Activated T-helper 1 cell treated with anti-CD3 and anti-CD28 coated beads, Interleukin-2, amount 50 U/mL, for 16 hours (primary cell): ENCODE results near the gene TRMT2A.
A peak's percentile ranks its signal among the peaks of the same experiment; 100 is the strongest.

Source experiments
- DNase-seq, 2 donors: peaks; one replicate each; pipeline ENCODE4 v3.0.0-alpha.2; 2020; ENCODE audit warnings: low read depth in 1 of 2, low spot score in 1 of 2

The TRMT2A gene

DNA sequence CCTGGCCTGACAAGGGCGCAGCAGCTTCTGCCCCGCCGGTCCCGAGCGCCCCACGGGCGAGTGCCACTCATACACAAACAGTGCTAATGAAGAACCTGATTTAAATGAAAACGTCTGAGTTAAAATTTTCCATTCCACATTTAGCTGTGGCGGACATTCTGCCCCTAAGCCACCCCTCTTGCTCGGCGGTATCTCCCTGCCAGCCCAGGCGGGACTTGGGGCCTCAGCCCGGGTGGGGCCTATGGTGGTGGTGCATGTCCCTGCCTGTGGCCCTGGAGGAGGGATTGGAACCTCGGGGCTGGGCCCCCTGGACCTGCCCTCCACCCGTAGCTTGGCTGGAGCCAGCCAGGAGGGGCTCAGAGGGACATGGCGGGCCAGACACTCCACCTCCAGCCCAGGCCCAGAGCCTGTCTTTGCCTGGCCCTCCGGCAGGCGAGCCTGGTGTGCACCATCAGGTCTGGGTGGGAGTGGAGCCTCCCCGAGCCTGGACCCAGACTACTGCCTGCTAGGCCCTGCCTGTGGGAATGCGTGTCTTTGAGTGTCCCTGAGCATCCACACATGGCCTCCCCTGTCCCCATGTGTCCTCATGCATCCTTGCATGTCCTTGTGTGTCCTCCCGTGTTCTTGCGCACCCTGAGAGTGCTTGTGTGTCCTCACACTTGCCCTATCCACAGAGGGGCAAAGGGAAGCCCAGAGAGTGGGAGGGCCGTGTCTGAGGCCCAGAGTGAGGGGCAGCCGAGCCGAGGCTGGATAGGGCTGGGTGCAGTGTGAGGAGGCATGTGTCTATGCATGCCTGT lies 19.0 kb upstream of the TRMT2A start:
- no peak for DNase-seq

DNA sequence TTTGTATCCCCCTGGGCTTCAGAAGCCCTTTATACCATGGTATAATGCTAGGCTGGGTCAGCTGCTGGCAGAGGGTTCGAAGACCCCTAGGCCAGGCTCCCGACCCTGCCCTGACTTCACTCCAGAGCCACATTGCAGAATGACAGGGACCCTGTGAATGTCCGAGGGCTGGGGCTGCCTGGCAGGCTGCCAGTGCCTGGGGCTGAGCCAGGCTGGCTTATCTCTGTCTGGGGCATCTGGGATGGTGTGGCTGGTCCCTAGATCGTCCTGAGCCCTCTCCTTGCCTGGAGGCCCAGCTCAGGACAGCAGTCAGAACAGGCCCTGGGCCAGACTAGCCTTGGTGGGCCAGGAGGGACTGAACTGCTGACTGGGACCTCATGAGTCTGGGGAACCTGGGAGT lies 18.2 kb upstream of the TRMT2A start:
- no peak for DNase-seq

GRCh38 chr22:20133930-20134549 lies 17.0 kb upstream of the TRMT2A start:
- no peak for DNase-seq

DNA sequence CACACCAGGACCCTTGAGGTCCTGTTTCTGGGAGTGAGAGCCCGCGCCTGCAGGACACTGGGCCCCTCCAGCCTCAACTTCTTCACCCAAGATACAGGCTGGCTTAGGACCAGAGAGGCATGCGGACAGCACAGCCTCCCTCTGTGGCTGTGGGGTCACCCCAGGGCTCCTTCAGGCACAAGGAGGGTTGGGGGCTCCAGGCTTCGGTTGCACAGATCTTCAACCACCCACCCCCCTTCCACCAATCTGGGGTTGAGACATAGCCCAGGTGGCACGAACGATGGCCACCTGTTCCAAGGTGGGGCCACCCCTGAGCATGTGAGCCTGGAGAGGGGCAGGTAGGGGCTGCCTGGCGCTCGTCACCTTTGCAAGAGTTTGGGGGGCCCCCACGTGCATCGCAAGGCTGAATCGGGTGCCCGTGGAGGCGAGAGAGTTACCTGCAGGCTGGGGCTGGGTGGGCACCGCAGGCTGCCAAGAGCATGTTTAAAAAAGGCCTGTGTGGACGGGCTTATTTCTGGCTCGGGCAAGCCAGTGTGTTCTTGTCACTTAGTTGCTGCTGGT lies 15.7 kb upstream of the TRMT2A start:
- DNase-seq: no peak

DNA sequence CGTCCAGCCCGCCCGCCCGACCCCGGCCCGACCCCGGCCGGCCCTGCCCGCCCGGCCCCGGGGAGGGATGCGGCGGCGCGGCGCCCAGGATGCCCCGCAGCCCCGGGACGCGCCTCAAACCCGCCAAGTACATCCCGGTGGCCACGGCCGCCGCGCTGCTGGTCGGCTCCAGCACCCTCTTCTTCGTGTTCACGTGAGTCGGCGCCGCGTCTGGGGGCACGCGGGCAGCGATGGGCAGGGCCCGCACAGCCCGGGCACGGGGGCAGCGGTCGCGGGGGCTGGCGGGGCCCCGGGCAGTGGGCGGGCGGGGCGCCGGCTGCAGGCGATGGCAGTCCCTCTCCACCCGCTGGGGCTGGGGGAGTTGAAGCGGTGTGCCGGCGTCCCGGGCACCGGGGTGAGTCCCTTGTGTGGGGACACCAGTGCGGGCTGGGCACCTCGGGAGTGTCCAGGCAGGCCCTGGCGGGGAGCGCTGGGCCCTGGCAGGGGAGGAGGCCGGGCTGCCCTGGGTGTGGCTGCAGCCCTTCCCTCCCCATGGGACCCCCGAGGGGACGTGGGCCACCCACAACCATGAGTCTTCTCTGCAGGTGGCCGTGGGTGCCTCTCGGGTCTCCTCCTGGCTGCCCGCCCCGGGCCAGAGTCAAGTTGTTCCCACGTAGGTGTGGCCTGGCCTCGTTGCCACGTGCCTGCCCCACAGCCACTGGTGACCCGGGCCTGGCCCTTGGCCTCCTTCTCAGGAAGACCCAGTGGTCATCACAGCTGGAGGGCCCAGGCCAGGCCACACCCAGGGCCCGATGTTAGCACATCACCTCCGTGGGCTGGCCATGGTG lies 15.0 kb upstream of the TRMT2A start:
- DNase-seq: no peak

DNA sequence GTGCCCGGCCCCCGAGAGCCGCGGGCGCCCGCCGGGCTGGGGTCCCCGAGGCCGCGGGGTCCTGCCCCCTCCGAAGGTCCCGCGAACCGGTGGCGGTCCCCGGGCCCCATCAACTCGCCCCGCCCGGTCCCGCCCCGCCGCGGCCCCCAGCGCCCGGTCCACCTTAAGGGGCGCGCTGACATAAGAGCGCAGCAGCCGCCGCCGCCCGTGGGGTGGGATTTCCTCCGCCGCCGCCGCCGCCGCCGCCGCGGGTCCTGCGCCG lies 14.5 kb upstream of the TRMT2A start, which contains the start of gene ZDHHC8:
Gene ZDHHC8, plus strand, starts transcription at position 208 of the 262 bp plus-strand sequence. CDS start 144 bp downstream, outside the sequence.
- peak in 1 of 2 donors; percentile 22 for DNase-seq

DNA sequence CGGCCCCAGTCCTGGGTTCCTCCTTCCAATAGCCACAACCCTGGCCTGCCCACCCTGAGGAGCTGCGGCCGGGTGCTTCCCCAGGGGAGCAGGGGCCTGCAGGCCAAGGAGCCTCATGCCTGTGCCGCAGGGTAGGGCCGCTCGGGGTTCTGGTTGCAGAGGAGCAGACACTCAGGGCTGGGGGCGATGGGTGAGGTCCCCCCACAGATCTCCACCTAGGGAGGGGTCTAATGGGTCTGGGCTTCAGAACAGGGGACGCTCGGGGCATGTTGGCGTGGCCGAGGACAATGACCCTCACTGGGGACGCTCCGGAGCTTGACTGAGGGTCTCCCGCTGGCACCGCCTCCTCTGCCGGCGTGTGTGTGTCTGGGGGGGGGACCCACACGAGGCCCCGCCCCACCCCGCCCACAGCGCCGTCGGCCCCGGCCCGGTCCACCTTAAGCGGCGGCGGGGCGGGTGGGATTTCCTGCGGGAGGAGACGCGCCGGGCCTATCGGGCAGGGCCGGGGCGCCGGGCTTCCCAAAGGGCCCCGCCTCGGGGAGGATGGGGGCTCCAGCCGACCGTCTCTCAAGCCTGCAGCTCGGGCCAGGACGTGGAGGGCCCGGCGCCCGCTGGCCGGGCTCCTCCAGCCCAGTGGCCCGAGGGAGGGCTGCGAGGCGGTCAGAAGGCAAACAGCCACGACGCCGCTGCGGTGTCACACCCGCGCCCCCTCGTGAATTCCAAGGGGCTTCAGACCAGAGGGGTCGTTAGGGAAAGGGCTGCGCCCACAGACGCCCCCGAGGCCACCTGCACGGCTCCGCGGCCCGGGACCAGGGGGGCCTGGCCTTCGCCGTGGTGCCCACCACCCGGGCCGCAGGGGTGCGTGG lies 13.9 kb upstream of the TRMT2A start:
- DNase-seq: peak; percentile 65 to 74

DNA sequence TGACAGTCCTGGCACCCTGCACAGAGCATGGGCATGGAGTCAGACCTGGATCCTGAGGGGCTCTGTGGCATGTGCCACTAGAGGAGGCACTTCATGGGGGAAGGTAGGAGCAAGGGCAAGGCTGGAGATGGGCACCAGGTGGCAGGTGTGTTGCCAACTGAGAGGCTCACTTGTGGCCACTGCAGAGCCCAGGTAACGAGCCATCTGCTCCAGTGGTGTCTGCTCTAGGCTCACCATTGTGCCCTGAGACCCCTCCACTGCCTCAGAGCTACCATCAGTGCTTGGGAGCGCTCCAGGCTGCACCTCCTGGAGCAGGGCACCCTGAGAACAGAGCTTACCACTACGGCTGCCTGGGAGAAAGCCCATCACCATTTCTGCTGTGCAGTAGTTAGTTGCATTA lies 13.3 kb upstream of the TRMT2A start:
- DNase-seq: no peak

DNA sequence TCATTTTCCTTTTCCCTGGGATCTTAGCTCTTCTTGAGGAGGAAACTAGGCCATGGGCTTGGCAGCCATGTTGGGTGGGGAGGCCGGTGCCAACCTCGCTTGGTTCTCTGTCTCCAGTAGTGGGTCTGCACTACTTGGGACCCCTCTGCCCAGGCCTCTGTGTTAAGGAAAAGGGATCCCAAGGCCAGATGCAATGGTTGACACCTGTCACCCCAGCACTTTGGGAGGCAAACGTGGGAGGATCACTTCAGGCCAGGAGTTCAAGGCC lies 12.7 kb upstream of the TRMT2A start:
- no peak for DNase-seq

GRCh38 chr22:20128902-20129746 lies 12.1 kb upstream of the TRMT2A start:
- DNase-seq: peak in 1 of 2 donors; percentile 24

DNA sequence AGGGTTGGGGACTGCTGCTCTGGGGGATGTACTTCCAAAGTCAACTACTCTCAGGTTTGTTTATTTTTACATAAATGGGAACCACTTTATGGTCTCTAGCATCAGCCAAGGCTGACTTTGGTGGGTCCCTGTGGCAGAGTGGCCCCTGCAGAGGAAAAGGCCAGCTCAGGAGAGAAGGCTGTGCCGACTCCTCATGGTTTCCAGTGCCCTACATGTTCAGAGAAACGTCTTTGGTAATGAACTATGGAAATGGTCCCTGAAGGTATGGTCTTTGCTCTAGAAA lies 11.5 kb upstream of the TRMT2A start:
- DNase-seq: no peak

DNA sequence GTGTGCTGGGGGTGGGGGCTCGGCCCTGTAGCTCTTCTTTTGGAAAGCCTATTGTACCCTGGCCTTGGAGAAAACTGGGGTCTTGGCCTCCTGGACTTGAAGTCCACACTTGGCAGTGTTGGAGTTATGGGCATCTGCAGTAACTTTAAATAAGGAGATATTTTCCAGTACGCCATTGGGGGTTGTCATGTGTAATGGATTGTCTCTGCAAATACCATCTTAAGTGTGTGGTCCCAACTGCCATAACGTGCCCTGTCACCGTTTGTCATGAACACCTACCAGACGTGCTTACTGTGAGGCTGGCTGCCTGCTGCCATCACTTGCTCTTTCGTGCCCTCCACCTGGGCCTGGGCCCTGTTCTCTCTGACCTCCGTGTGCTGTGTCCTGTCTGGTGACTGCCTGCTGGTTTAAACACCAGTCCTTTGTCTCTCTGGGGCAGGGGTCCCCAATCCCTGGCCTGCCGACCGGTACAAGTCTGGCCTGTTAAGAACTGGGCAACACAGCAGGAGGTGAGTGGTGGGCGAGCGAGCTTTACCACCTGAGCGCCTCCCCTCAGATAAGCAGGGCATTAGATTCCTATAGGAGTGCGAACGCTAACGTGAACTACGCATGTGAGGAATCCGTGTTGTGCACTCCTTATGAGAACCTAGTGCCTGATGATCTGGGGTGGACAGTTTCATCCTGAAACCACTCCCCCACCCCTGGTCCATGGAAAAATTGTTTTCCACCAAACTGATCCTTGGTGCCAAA lies 11.0 kb upstream of the TRMT2A start:
- no peak for DNase-seq

GRCh38 chr22:20127318-20127868 lies 10.4 kb upstream of the TRMT2A start:
- no peak for DNase-seq

- DNase-seq: no peak
Observed at GRCh38 chr22:20126284-20127029, 9.4 kb upstream of the TRMT2A start.

DNA sequence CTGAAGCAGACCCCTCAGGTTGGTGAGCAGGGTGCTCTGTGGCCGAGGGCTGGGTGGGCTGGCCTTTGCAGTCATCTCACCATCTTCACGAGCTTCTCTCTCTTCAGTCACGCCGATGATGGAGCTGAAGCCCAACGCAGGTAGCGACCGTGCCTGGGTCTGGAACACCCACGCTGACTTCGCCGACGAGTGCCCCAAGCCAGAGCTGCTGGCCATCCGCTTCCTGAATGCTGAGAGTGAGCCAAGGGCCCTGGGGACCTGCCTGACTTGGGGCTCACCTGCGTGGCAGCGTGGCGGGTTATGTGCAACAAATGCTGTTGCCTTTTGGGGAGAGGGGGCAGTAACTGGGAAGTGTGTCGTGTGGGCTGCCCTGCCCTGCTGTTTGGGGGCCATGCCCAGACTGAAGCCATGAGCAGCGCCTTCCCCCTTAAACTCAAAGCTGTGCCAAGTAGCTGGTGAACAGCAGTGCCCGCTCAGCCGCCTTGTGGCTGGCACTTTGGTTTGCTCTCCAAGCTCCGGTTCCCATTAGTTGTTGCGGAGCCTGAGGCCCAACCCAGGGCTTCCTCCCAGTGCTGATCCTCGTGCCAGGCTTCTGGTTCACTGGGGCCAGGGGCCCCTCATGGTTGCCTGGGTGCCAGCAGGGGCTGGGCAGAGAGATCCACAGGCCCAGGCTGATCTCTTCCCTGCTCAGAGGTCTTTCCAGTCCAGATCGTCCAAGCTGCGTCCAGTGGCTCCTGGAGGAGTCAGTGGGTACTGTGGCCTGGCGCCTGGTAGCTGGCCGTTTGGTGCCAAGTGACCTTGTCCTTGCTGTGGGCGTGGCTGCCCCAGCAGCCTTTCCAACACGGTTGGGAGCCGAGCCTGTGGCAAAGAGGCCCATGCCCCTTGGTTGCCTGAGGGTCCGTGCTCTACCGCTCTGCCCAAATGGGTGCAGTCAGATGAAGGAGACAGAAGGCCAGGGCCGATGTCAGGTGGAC lies 8.5 kb upstream of the TRMT2A start:
- DNase-seq: no peak

DNA sequence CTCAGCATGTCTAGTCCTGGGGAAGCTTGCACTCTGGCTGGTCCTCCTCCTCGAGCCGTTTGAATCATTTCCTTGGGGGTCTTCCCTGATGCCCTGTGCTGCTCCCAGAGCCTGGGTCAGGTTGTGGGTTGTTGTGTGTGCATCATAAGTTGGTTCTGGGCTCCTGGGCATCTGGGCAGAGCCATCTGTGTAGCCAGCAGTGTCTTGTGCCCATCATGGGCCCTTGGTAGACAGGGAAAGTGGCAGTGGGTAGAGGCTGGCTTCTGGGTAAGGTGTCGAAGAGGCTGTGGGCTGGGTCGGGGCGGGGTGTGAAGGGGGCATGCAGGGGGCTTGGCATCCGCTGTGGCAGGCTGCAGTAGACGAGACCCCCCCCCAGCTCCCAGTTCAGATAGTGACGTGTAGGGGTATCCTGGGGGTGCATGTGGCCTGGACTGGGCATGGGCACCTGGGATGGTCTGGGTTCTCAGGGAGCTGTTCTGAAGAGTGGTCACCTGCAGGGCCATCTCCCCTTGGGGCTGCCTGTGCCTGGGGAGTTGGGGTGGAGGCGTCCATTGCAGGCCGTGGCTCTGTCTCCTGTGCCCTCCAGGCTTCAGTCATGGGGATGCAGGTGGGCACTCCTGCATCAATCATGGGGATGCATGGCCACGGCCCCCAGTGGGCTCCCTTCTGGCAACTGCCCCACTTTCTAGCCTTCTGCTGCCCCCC lies 7.2 kb upstream of the TRMT2A start:
- DNase-seq: no peak
